Forelimb muscle (tissue), 1 donor: ENCODE results near the gene MRTFB. TPM values are rescaled to one million over a fixed set of nuclear protein-coding genes. Genes with fewer than 3 reads are reported as not detected.
"Not testable (repeated sequence)": the region's sequence is repeated elsewhere in the genome, so short reads cannot be mapped to it uniquely, and the experiment has no call there.

ENCODE experiments used
- DNase-seq: peaks from one replicate; pipeline ENCODE4 v3.0.0-alpha.2; 2013; ENCODE audit warnings: low read depth
- polyA plus RNA-seq: library from polyadenylated mRNA; unstranded; fragments of 120-200 nt; gene quantifications from one replicate; pipeline ENCODE4 v1.2.1, GENCODE V29; 2013; ENCODE audit not compliant: insufficient read length

Gene MRTFB
- polyA plus RNA-seq, 1 donor, result 20.1 TPM

DNA sequence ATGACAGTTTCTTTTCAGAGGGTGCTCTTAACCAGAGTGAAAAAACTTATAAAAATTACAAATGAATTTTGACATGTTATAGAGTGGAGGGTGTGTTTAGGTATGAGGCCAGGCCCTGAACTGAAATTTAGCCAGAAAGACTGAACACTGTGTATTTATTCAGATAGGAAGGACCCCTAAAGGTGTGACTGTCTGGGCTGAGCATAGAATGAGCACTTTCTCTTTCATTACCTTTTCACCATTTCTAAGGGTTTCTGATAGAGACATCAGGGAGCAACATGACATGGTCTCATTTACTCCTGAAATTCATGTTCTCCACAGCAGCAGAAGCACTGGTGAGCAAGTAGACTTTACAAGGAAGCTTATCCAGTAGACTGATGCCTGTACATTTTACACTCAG lies 32.9 kb downstream of the MRTFB start:
- DNase-seq, result no peak

DNA sequence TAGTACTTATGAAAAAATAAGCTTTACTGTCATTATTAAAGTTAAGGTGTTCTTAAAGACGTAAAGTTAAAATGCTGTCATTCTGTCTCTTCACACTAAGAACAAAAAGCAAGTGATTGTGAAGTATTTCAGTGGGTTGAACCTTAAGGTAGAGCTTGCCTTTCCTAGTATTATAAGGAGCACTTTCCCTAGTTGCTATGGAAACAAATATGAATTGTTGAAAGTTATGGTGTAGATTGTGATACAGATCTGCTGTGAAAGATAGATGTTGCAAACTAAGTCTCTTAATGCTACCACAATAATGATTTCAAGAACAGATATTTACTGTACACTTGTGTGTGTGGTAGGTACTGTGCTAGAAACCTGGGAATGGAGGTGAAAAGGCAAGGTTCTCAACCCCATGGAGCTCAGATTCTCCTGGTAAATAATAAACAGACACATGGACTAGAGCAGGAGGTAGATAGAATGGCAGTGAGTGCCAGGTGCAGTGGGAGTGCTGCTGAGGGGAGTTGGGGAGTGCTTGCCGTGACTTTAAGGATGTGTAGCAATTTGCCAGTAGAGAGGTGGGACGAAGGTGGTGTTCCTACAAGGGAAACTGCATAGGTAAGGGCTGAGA lies 34.7 kb downstream of the MRTFB start:
- DNase-seq, result no peak

GRCh38 chr16:14106457-14106856 lies 35.3 kb downstream of the MRTFB start:
- no peak for DNase-seq

- DNase-seq, result no peak
Measured at GRCh38 chr16:14106961-14107360, 35.8 kb downstream of the MRTFB start.

DNA sequence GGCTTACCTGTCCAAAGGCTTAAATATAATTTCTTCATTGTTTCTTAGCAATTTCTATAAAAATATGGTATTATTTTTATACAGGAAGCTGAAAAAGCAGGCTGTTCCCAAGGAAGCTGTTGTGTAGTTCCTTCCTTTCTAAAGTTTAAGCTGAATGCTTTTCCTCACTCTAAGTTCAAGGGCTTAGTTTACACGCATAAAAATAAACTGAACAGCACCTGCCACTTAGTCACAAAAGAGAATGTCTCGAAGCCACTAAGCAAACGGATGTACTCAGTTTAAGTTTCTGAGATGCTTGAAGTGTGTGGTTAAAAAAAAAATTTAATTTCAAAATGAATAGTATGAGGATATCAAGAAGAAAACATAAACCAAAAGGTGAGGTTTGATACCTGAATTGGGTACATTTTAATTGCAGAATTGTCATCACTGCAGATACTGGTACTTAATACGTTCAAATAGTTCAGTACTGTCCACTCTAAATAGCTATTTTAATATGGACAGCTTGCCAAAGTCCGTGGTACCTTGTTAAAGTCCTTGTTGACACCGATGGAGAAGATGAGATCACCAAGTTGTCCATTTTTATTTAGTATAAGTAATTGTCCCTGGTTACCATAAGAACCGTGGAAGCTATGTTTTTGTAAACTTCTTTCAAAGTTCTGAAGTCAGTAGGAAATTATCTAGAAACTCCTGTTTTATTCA lies 38.1 kb downstream of the MRTFB start:
- DNase-seq, result no peak

- DNase-seq, result no peak
Measured at GRCh38 chr16:14109782-14110727, 38.9 kb downstream of the MRTFB start.

- no peak for DNase-seq
Measured at GRCh38 chr16:14110728-14111251, 39.7 kb downstream of the MRTFB start.

GRCh38 chr16:14111713-14112538 lies 40.8 kb downstream of the MRTFB start:
- peak; percentile 4 for DNase-seq

DNA sequence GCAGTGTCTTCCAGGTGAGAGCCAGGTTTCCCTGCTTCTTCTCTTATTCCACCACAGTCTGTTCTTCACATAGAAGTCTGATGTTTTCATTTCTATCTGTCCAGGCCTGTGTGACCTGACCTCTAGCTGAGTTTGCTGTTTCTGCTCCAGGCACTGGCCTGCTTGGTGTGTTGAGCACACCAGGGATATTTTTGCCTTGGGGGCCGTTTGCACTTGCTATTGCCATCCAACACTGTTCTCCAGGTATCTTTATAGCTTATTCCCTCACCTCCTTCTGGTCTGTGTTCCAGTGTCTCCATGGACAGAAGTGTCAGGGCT lies 41.4 kb downstream of the MRTFB start:
- no peak for DNase-seq

GRCh38 chr16:14113344-14113743 lies 42.2 kb downstream of the MRTFB start:
- DNase-seq, result no peak

- DNase-seq, result no peak
Measured at GRCh38 chr16:14117051-14117450, 45.9 kb downstream of the MRTFB start.

DNA sequence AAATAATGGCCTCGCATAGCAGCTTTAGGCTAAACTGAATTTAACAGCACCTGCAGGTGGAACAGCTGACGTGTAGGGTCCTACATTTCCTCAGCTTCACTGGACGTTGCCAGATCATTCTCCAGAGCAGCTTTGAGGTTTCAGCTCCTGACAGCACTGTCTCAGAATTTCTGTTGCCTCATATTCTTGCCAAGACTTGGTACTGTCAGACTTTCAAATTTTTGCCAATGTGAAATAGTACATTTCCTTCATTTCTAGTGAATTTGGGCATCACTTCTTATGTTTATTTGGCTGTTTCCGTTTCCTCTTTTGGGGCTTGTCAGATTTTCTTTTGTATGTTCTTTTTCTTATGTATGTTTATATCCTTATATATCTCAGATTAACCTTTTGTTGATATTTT lies 48.7 kb downstream of the MRTFB start:
- DNase-seq, result no peak

- no peak for DNase-seq
Measured at GRCh38 chr16:14120335-14120734, 49.2 kb downstream of the MRTFB start.

GRCh38 chr16:14121142-14121541 lies 50.0 kb downstream of the MRTFB start:
- DNase-seq, result no peak

- no peak for DNase-seq
Measured at GRCh38 chr16:14121872-14122271, 50.8 kb downstream of the MRTFB start.

GRCh38 chr16:14122430-14122829 lies 51.3 kb downstream of the MRTFB start:
- not testable (repeated sequence) for DNase-seq

GRCh38 chr16:14125000-14125681 lies 54.0 kb downstream of the MRTFB start:
- no peak for DNase-seq

DNA sequence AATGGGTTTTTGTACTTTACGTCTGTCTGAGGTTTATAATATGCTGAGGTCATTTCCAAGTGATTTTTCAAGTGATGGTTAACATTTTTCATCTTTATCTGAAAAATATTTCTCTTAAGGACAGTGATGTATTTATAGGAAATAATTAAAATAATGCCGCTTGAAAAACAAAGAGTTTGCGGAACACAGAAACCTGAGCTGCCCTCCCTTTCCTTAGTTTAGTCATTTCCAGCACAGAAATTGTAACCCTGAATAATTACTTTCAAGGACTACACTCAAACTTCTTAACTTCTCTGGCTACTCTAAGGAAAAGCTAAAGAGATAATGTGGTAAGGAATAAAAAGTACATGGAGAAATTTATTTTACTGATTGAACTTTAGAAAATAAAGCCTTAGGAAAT lies 54.6 kb downstream of the MRTFB start:
- no peak for DNase-seq

DNA sequence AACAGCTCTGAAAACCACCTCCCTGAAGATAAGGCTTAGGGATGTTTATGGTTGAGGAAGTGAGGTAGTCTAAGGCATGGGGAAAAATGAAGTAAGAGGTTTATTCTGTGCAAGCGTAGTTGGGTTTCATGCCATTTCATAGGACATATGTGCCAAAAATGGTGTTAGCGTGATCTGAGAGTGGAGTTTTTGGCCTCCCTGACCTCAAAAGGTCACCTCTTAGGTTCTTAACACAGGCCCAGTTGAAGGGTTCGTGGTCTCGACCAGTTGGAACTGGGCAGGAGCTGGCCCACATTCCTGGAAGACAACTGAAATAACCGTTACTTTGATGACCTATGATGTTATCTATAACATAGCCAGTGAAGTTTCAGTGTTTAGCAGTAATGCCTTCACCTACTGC lies 57.0 kb downstream of the MRTFB start:
- no peak for DNase-seq

- DNase-seq, result no peak
Measured at GRCh38 chr16:14129502-14129901, 58.4 kb downstream of the MRTFB start.
